Endothelial cell of umbilical vein (primary cell): ENCODE data around the gene FNIP1. TPM values are rescaled to one million over a fixed set of nuclear protein-coding genes. Genes with fewer than 3 reads are reported as not detected.

ENCODE experiments used
- BruUV-seq: library from RNA; stranded (reverse); fragments of 400-500 nt; replicated peaks from 2 replicates; lab custom pipeline; 2021; lab: Mats Ljungman, UMichigan
- CTCF ChIA-PET: fragments of 300-600, 350-600 bp; sonication (Branson Sonifier 250); formaldehyde crosslinking; loops from one replicate; lab custom pipeline; 2021; ENCODE audit warnings: antibody characterized with exemption, inconsistent platforms; lab: Charles Lee
- POLR2A ChIA-PET: fragments of 300-600, 350-600 bp; sonication (Branson Sonifier 250); formaldehyde crosslinking; loops from one replicate; lab custom pipeline; 2021; ENCODE audit warnings: antibody characterized with exemption, inconsistent platforms; lab: Charles Lee
- DNase-seq: peaks from one replicate; pipeline ENCODE4 v3.0.0-alpha.2; 2011; ENCODE audit warnings: low read depth, low spot score
- FAIRE-seq: peaks from 2 replicates; lab custom pipeline; 2011; peaks lifted over from hg19 to GRCh38; lab: Jason Lieb, UNC
- H2AFZ ChIP-seq: 2 replicates; pipeline ENCODE4 v1.6.0; 2012; ENCODE audit warnings: low read depth, low read length, control low read depth, inconsistent platforms
- H3K27ac ChIP-seq: 2 replicates; pipeline ENCODE4 v1.5.1; 2011; ENCODE audit warnings: low read depth, mild to moderate bottlenecking, control low read depth, low read length, moderate library complexity; ENCODE audit not compliant: insufficient read depth
- H3K27me3 ChIP-seq, 2 experiments: 2 replicates each; pipeline versions ENCODE4 v1.6.0 to v1.6.1; 2011; ENCODE audit warnings: low read length in 2 of 2, mixed read lengths in 1 of 2; ENCODE audit not compliant: control insufficient read depth in 2 of 2, insufficient read depth in 2 of 2
- H3K36me3 ChIP-seq, 2 experiments: 2 replicates in 1 of 2; 3 replicates in 1 of 2; pipeline ENCODE4 v1.5.1; 2011; ENCODE audit warnings: low read length in 2 of 2, mild to moderate bottlenecking in 1 of 2, moderate library complexity in 1 of 2; ENCODE audit not compliant: control insufficient read depth in 2 of 2, insufficient read depth in 2 of 2; ENCODE audit errors: extremely low read depth in 1 of 2
- H3K4me1 ChIP-seq: 3 replicates; pipeline ENCODE4 v1.5.1; 2011; ENCODE audit warnings: mild to moderate bottlenecking, low read length; ENCODE audit not compliant: control insufficient read depth, insufficient read depth; ENCODE audit errors: extremely low read depth
- H3K4me2 ChIP-seq: 2 replicates; pipeline ENCODE4 v1.6.1; 2011; ENCODE audit warnings: low read length, control low read depth, mixed read lengths; ENCODE audit not compliant: insufficient read depth
- H3K4me3 ChIP-seq, 3 experiments: fragments of 200-600 bp in 1 of 3; sonication (generic), shearing (Covaris generic) in 1 of 3; replicated peaks in 1 of 3; 2 replicates each; pipeline ENCODE4 v1.5.1; 2011 to 2016; ENCODE audit warnings: control low read depth in 3 of 3, low read length in 3 of 3, mild to moderate bottlenecking in 2 of 3, inconsistent platforms in 1 of 3, low read depth in 1 of 3, moderate library complexity in 1 of 3; ENCODE audit not compliant: insufficient read depth in 1 of 3
- H3K79me2 ChIP-seq: 2 replicates; pipeline ENCODE4 v1.6.0; 2012; ENCODE audit warnings: low read length, inconsistent platforms; ENCODE audit not compliant: control insufficient read depth, insufficient read depth
- H3K9ac ChIP-seq: replicated peaks from 2 replicates; pipeline ENCODE3; 2011; ENCODE audit warnings: low read length, control low read depth; ENCODE audit not compliant: insufficient read depth; ENCODE audit errors: extremely low read depth
- H3K9me1 ChIP-seq: replicated peaks from 3 replicates; pipeline ENCODE4 v1.6.0; 2011; ENCODE audit warnings: mild to moderate bottlenecking, low read length; ENCODE audit not compliant: control insufficient read depth, insufficient read depth; ENCODE audit errors: extremely low read depth
- H3K9me3 ChIP-seq: replicated peaks from 2 replicates; pipeline ENCODE4 v1.5.1; 2012; ENCODE audit warnings: low read length, inconsistent platforms; ENCODE audit not compliant: control insufficient read depth, insufficient read depth
- H4K20me1 ChIP-seq: replicated peaks from 2 replicates; pipeline ENCODE3; 2011; ENCODE audit warnings: mild to moderate bottlenecking, low read length; ENCODE audit not compliant: control insufficient read depth, insufficient read depth; ENCODE audit errors: extremely low read depth
- CTCF ChIP-seq, 2 donors: IDR thresholded peaks; 1 replicate in 1 of 2; 2 replicates in 1 of 2; pipeline ENCODE4 v1.5.1; 2011; ENCODE audit warnings: low read length in 2 of 2, mild to moderate bottlenecking in 2 of 2, moderate library complexity in 2 of 2, control low read depth in 1 of 2, inconsistent platforms in 1 of 2, low read depth in 1 of 2; ENCODE audit not compliant: insufficient read depth in 1 of 2; ENCODE audit errors: extremely low read depth in 1 of 2
- EZH2 ChIP-seq: IDR thresholded peaks from 2 replicates; pipeline ENCODE4 v1.6.1; 2012; ENCODE audit warnings: borderline replicate concordance, low read depth, mild to moderate bottlenecking, moderate library complexity, low read length, inconsistent platforms; ENCODE audit not compliant: severe bottlenecking
- FOS ChIP-seq: IDR thresholded peaks from 2 replicates; pipeline ENCODE4 v1.6.1; 2011; ENCODE audit warnings: mild to moderate bottlenecking, low read length, moderate library complexity, borderline replicate concordance; ENCODE audit not compliant: insufficient read depth
- GATA2 ChIP-seq: IDR thresholded peaks from 2 replicates; pipeline ENCODE4 v1.7.0; 2011; ENCODE audit warnings: low read depth, mild to moderate bottlenecking, moderate library complexity, mixed read lengths, low read length; ENCODE audit not compliant: insufficient read length, insufficient read depth
- JUN ChIP-seq: IDR thresholded peaks from 2 replicates; pipeline ENCODE4 v1.6.1; 2011; ENCODE audit warnings: borderline replicate concordance, low read depth; ENCODE audit not compliant: insufficient read length, insufficient read depth
- MAX ChIP-seq: IDR thresholded peaks from 2 replicates; pipeline ENCODE4 v1.6.1; 2011; ENCODE audit not compliant: insufficient read depth, insufficient read length
- MYC ChIP-seq: IDR thresholded peaks from one replicate; pipeline ENCODE4 v1.6.1; 2011; ENCODE audit warnings: mild to moderate bottlenecking, low read depth, low read length
- POLR2A ChIP-seq: IDR thresholded peaks from 2 replicates; pipeline ENCODE4 v1.6.1; 2012; ENCODE audit warnings: low read depth, mild to moderate bottlenecking, control low read depth, low read length
- POLR2AphosphoS5 ChIP-seq: IDR thresholded peaks from 2 replicates; pipeline ENCODE4 v1.6.1; 2012; ENCODE audit warnings: low read depth, mild to moderate bottlenecking, control low read depth, low read length, moderate library complexity; ENCODE audit not compliant: insufficient read depth
- dilution Hi-C: fragments of 300-500 bp; cut with MboI; formaldehyde crosslinking; loops from one replicate; pipeline ENCODE4 v1.15.0; 2019; ENCODE audit warnings: low sequenced_read_pairs; ENCODE audit not compliant: extremely low pct_ligation_motif_present
- intact Hi-C: fragments of 100-400 bp; cut with micrococcal nuclease; formaldehyde crosslinking; loops from one replicate; pipeline ENCODE4 v1.10.0; 2022
- polyA plus RNA-seq, 4 experiments: library from polyadenylated mRNA; depleted of rRNA in 3 of 4; stranded (reverse) in 3 of 4; unstranded in 1 of 4; fragments of >200 nt; gene quantifications; 2 replicates each; pipeline versions ENCODE4 v1.2.1 to v1.2.3, GENCODE V29; 2011 to 2012; ENCODE audit warnings: missing spikeins in 1 of 4
- total RNA-seq: library from RNA; stranded (reverse); gene quantifications from 2 replicates; pipeline ENCODE4 v1.2.3, GENCODE V29; 2021

The FNIP1 gene
- total and polyA plus RNA-seq, 2 donors (not counting 3 experiments of a cell fraction or from before 2014, with no cell fraction given): 5.9 to 27.3 TPM

DNA sequence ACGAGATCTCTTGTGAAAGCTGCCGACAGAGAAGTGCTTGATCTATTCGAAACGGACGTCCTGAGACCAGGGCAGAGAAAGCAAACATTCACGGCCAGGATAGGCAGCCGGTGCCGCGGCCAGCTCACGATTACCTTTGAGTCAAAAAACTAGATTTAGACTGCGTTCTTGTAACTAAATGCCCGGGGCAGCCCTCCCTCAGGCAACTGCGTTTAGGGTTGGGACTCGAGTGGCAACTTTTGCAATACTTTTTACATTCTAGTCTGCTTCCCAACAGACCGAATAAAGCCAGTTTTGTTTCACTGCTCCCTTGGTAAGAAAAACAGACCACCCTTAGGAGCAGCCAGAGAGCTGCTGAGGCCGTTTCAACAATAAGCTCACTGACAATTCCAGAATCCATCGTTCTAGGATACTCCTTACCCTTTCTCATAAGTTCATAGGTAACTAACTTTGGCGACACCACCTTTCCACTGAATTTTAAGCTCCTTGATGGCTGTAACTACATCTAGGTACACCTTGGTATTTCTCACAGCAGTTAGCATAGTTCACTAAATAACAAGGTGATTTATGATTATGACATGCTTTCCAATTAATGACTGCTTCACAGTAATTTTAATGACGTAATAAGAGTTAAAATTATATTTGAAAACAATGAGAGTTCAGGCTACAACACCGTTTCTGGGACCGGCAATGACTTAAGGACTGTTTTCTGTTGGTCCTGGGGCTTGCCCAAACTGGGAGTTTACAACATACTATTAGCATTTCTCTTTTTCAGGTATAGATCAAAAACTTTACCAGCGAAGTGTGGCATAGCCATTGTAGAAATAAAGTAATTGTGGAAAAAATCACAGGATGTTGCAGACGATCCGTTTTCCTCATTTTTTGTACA is 160.9 kb downstream of the FNIP1 start:
- FAIRE-seq (no peak), DNase-seq (peak; percentile 77)
- H3K27me3 ChIP-seq: no peaks in the 10 kb centered on the region
- H3K36me3 ChIP-seq: no peaks in the 10 kb centered on the region
- H3K9me3 ChIP-seq: no peaks in the 10 kb centered on the region
- H3K4me1 ChIP-seq: peaks cover 16% of the 10 kb centered on the region
- peak overlapping the region; percentile 95 for H3K27ac ChIP-seq
- peak overlapping the region; percentile 31 for H2AFZ ChIP-seq
- peak overlapping the region; percentile 52 to 82 (median 56) for H3K4me3 ChIP-seq
- H3K9ac ChIP-seq: peak overlapping the region; percentile 98
- dilution Hi-C loops: no loop called here
- peak overlapping the region; percentile 94 for H3K4me2 ChIP-seq
- TF ChIP-seq FOS (no peak), MYC (no peak), POLR2A (peak; percentile 46)
- no peaks in the 10 kb centered on the region for H3K9me1 ChIP-seq
- BruUV-seq: TSS peak; percentile 95
- intact Hi-C loops: loop anchor here (1.0 to 5.0 kb wide), 5 partner anchors 26 to 464 kb away; partner anchors contain the start of genes FNIP1 and LYRM7
- H4K20me1 ChIP-seq: no peaks in the 10 kb centered on the region
- H3K79me2 ChIP-seq: peaks cover 36% of the 10 kb centered on the region
- POLR2A ChIA-PET: no interaction called here
- CTCF ChIA-PET: interaction anchor here (0.6 to 1.2 kb wide), 6 partner anchors 24 to 372 kb away, joined by 3 to 7 read pairs (median 3); no protein-coding TSS in a partner anchor

DNA sequence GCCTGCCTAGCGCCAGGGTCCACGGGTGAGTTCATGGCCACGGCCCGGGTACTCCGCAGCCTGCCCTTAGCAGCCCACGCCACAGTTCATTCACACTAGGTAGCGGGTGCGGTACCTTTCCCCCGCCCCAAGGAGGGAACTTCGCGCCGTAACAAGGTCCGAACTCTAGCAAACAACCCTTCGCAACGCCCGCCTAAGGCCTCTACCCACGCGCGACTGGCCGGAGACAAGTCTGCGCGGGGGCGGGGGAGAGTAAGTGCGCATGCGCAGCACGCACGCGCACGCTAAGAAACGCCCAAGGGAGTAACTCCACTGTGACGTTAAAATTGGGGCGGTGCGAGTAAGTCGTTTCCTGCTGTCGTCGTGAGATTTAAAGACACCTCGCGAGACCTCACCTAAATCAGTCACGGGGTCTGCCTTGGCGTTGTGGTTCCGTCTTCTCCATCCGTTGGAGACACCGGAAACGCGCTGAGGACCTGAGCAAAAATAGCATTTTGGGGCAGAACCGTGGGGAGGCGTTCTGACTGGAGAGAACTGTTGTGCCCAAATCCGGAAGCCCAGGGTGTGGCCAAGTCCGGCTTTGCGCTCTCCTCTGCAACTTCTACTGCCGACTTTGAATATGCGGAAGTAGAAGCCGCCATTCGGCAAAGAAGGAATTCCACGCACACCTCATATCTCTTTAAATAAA is 161.7 kb downstream of the FNIP1 start, which contains the start of gene RAPGEF6:
Gene RAPGEF6, minus strand, starts transcription at position 234 of the 688 bp plus-strand sequence. Its CDS starts 199 bp downstream, at position 35.
- H3K27ac ChIP-seq: peak within 1 kb of the TSS; percentile 95

More for the DNA sequence above, 161.7 kb downstream of the FNIP1 start, which contains the start of gene RAPGEF6:
- Histone ChIP-seq H3K36me3 (no peaks in the 10 kb centered on the region), H3K4me1 (peaks cover 16% of the 10 kb centered on the region), H3K4me2 (peak within 1 kb of the TSS; percentile 94), H2AFZ (peak within 1 kb of the TSS; percentile 60), H3K27me3 (no peaks in the 10 kb centered on the region), H3K9ac (peak within 1 kb of the TSS; percentile 98), H3K4me3 (peak within 1 kb of the TSS; percentile 52 to 82 (median 56)), H4K20me1 (no peaks in the 10 kb centered on the region), H3K9me1 (no peaks in the 10 kb centered on the region), H3K9me3 (no peaks in the 10 kb centered on the region), H3K79me2 (peaks cover 44% of the 10 kb centered on the region)
- TF ChIP-seq JUN (peak; percentile 35), EZH2 (no peak), POLR2AphosphoS5 (peak; percentile 79), MAX (no peak), FOS (no peak), POLR2A (peak; percentile 76), CTCF (IDR thresholded peaks at IDR 0.05; ENCODE audit: extremely low read depth in 1 of 2, insufficient read depth in 1 of 2, low read depth in 1 of 2, low read length in 2 of 2) (peak in 1 of 2 donors; percentile 3), GATA2 (no peak), MYC (no peak)
- CTCF ChIA-PET: interaction anchor here (0.6 to 1.2 kb wide), 6 partner anchors 24 to 373 kb away, joined by 3 to 7 read pairs (median 3); no protein-coding TSS in a partner anchor
- dilution Hi-C loops: no loop called here
- FAIRE-seq: peak; percentile 96
- DNase-seq: peak; percentile 99
- intact Hi-C loops: loop anchor here (1.0 to 5.0 kb wide), 6 partner anchors 25 to 463 kb away; partner anchors contain the start of genes FNIP1 and LYRM7
- POLR2A ChIA-PET: no interaction called here
- no TSS peak for BruUV-seq
